Hindlimb muscle (tissue), 1 donor: Measurements from ENCODE around the gene OR6Y1. TPM values are rescaled to one million over a fixed set of nuclear protein-coding genes. Genes with fewer than 3 reads are reported as not detected.

Source experiments
- DNase-seq: peaks from one replicate; pipeline ENCODE4 v3.0.0-alpha.2; 2013
- polyA plus RNA-seq: library from polyadenylated mRNA; unstranded; fragments of 120-200 nt; gene quantifications from one replicate; pipeline ENCODE4 v1.2.1, GENCODE V29; 2013; ENCODE audit not compliant: insufficient read length

The OR6Y1 gene, protein sequence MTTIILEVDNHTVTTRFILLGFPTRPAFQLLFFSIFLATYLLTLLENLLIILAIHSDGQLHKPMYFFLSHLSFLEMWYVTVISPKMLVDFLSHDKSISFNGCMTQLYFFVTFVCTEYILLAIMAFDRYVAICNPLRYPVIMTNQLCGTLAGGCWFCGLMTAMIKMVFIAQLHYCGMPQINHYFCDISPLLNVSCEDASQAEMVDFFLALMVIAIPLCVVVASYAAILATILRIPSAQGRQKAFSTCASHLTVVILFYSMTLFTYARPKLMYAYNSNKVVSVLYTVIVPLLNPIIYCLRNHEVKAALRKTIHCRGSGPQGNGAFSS
- not detected for polyA plus RNA-seq

GRCh38 chr1:158554352-158554751 lies at the start of gene OR6Y1:
OR6Y1 (minus strand) TSS chr1:158554405; CDS start chr1:158548105, 6,300 bp downstream.
- no peak for DNase-seq

GRCh38 chr1:158600735-158601134 lies 46.5 kb upstream of the OR6Y1 start:
- no peak for DNase-seq

DNA sequence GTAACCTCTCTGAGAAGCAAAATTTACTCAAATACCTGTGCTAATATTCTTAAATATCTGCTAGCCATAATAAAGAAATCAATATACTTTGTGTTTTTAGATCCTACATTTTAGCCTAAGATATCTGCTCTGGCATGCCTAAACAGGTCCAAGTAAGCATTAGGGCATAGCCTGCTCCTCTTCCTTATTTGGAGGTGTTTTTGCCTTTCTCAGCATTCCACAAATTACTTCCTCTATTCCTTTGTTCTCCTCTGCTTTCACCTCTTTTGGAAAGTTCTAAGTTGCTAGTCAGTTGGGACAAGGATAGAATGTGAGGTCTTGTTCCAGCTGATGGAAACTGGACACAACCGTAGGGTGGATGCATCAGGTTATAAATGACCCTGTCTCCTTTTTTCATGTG lies 32.7 kb upstream of the OR6Y1 start:
- no peak for DNase-seq

DNA sequence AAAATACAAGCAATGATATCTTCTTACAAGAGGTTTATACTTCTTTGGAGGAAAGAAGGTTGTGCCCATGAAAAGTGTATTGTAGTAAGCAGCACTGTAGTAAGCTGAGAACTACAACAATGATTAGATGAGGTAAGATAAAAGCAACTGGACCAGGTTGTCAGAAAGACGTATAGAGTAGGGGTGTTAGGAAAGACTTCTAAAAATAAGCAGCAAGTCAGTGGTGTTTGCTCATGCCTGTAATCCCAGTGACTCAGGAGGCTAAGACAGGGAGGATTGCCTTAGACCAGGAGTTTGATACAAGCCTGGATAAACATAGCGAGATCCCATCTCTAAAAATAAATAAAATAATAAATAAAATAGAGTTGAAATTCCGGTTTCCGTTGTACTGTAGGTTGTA lies 29.8 kb upstream of the OR6Y1 start:
- no peak for DNase-seq

DNA sequence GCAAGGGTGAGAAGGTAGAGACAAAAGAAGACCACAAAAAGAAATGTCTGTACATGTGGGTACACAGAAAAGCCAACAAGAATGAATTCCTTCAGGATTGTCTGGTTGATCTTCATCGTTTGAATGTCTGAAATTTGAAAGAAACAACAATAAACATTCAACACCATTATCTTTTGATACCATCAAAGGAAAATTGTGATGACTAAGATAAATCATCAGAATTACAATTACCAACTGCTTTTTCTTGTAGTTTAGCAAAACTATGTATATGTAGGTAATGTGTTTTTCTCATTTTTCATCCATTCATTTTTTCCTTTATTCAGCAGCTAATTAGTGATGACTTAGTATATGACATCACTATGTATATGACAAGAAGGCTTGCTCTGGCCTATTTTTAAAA lies 25.5 kb upstream of the OR6Y1 start, which contains the start of gene OR10X1:
Gene OR10X1 (minus strand): TSS at position 167 of the 400 bp plus-strand sequence. CDS start 0 bp downstream, at position 167.
- DNase-seq, result no peak

DNA sequence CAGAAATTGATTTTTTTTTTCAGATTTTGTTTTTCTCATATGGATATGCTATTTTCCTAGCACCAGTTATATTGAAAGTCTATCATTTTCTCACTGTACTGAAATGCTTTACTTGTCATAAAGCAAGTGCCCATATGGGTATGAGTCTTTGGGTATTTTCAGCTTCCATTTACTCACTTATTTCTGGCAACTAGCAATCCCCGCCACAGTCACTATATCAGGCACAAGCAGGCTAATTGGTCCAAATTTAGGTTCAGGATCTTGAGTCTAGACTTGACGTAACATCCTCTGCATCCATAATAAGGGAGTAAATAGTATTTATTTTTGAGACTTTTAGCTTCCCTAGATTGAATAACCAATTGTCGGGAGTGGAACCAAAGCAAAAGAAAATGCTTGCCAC lies 23.4 kb upstream of the OR6Y1 start:
- DNase-seq, result no peak

- no peak for DNase-seq
These were observed 18.0 kb upstream of the OR6Y1 start for GRCh38 chr1:158572226-158572625.

- DNase-seq, result no peak
These were observed 16.3 kb upstream of the OR6Y1 start, which contains the start of gene OR6P1 for GRCh38 chr1:158570480-158570879. OR6P1 (minus strand) TSS chr1:158570580; CDS start chr1:158563604, 6,976 bp downstream.

GRCh38 chr1:158564608-158565007 lies 10.4 kb upstream of the OR6Y1 start:
- DNase-seq, result no peak

- DNase-seq, result no peak
These were observed 9.6 kb upstream of the OR6Y1 start for GRCh38 chr1:158563853-158564252.

DNA sequence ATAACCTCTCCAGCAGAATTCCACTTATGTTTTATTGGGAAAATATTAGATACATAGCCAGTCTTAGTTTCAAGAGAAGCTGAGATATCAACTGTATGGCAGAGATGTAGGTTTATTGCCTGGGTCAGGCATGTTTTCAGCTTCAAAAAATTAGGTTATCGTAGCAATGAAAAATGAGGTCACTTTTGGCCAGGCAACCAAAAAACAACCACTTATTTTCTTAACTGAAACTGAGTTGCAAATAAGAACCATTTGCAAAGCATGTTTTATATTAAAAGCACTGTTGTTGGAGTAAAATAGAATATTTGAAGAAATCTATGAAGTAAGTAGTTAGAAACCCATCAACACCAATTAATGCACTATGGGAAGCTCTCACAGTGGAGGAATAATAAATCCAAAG lies 5.5 kb upstream of the OR6Y1 start:
- no peak for DNase-seq

- no peak for DNase-seq
These were observed 1.9 kb downstream of the OR6Y1 start for GRCh38 chr1:158552296-158552695.

- no peak for DNase-seq
These were observed 6.7 kb downstream of the OR6Y1 start for GRCh38 chr1:158547533-158547932.

DNA sequence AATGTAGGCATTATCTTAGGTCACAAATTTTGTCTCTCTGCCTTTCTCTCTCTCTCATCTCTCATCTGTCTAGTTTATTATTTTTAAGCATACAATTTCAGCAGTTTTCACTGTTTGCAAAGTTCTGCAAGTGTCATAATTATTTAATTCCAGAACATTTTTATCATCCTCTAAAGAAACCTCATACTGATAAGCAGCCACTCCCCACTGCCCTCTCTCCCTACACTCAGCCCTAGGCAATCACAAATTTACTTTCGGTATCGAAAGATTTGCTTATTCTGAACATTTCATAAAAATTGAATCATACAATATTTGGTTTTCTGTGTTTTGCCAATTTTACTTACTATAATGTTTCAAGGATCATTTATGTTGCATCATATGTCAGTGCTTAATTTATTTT lies 16.6 kb downstream of the OR6Y1 start:
- no peak for DNase-seq

DNA sequence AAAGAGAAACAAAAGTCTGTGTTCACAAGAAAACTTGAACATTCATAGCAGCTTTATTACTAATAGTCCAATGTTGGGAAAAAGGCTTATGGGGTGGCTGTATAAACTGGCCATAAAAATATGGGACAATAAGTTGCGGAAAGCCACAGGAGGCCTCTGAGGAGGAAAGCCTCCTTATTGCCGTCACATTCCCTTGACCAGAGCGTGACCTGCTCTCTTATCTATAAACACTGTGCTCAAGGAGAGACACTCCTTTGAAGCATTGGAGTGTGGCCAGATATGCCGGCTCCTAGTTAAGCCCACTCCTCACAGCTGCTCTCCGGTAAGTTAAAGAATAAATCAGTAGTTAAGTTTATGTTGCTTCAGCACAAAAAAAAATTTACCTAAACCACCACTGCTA lies 19.7 kb downstream of the OR6Y1 start:
- DNase-seq, result no peak

- peak; percentile 10 for DNase-seq
These were observed 26.9 kb downstream of the OR6Y1 start for GRCh38 chr1:158527190-158527815.

- DNase-seq, result no peak
These were observed 32.5 kb downstream of the OR6Y1 start for GRCh38 chr1:158521666-158522058.

GRCh38 chr1:158520955-158521665 lies 33.1 kb downstream of the OR6Y1 start:
- no peak for DNase-seq

GRCh38 chr1:158520021-158520420 lies 34.2 kb downstream of the OR6Y1 start:
- DNase-seq, result no peak

DNA sequence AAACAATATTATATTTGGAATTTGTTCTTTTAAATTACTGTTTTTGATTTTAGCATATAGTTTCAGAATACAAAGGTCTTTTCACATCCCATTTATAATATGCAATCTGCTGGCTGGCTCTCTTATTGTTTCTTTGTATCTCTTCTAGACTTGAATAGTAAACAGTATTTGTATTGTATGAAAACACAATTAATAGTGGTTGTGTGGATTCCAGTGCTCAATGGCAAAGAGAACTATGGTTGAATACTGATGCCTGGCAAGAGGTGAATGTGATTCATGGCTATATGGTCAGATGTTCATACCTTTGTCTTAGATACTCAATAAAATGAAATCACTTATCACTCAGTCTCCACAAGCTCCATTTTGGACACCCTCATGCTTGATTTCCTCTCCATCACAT lies 37.2 kb downstream of the OR6Y1 start:
- DNase-seq, result no peak

- peak; percentile 52 for DNase-seq
These were observed 44.6 kb downstream of the OR6Y1 start for GRCh38 chr1:158509471-158510156.

DNA sequence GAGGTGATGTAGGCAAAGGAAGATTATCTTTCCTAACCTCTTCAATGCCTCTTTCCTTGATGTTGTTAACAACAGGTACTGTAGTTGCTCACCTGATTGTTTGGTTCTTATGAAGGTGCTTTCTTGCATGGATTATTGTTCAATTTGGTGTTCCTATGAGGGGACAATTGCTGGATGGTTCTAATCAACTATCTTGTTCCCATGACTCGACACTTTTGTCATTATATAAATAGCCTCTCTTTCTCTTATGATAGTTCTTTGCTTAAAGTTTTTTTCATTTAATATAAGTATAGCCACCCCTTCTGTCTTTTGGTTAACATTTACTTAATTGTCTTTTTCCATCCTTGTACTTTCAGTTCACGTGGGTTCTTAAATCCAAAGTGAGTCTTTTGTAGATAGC lies 46.7 kb downstream of the OR6Y1 start:
- no peak for DNase-seq
